HepG2 (cell line): ENCODE measurements around the gene ZNF485. TPM values are rescaled to one million over a fixed set of nuclear protein-coding genes. Genes with fewer than 3 reads are reported as not detected.

Experiments used
- AHR ChIP-seq: IDR thresholded peaks from 2 replicates; pipeline ENCODE4 v1.6.1; 2018; ENCODE audit warnings: missing genetic modification reagents, missing compliant biosample characterization
- DPF2 ChIP-seq: sonication (generic); formaldehyde crosslinking; IDR thresholded peaks from 2 replicates; pipeline ENCODE4 v1.4.0; 2020; ENCODE audit warnings: mild to moderate bottlenecking, low read depth, missing genetic modification reagents, borderline replicate concordance
- ESRRA ChIP-seq: sonication (generic); formaldehyde crosslinking; IDR thresholded peaks from 2 replicates; pipeline ENCODE4 v1.5.1; 2020; ENCODE audit warnings: mild to moderate bottlenecking, low read depth, missing genetic modification reagents
- FOXM1 ChIP-seq: sonication (generic); formaldehyde crosslinking; IDR thresholded peaks from 2 replicates; pipeline ENCODE4 v1.5.0; 2020; ENCODE audit warnings: missing genetic modification reagents
- IRF2 ChIP-seq: IDR thresholded peaks from 2 replicates; pipeline ENCODE4 v1.6.1; 2018; ENCODE audit warnings: missing genetic modification reagents, missing compliant biosample characterization
- JUN ChIP-seq: sonication (generic); formaldehyde crosslinking; IDR thresholded peaks from 2 replicates; pipeline ENCODE4 v1.4.0; 2020; ENCODE audit warnings: mild to moderate bottlenecking, missing genetic modification reagents
- KAT7 ChIP-seq: IDR thresholded peaks from 2 replicates; pipeline ENCODE4 v1.6.1; 2018; ENCODE audit warnings: borderline replicate concordance, missing compliant biosample characterization
- NFIC ChIP-seq: IDR thresholded peaks from 2 replicates; pipeline ENCODE4 v1.6.1; 2012; ENCODE audit warnings: mild to moderate bottlenecking, low read length, inconsistent platforms
- SATB2 ChIP-seq: sonication (generic); formaldehyde crosslinking; IDR thresholded peaks from 2 replicates; pipeline ENCODE4 v1.5.0; 2020; ENCODE audit warnings: missing genetic modification reagents
- TAF15 ChIP-seq: fragments of 200-400 bp; formaldehyde crosslinking; IDR thresholded peaks from one replicate; pipeline ENCODE4 v1.6.1; 2018; ENCODE audit warnings: mild to moderate bottlenecking, low read depth, low read length; ENCODE audit not compliant: poor library complexity, severe bottlenecking
- ZBTB21 ChIP-seq: sonication (generic); formaldehyde crosslinking; IDR thresholded peaks from 2 replicates; pipeline ENCODE4 v1.4.0; 2020; ENCODE audit warnings: missing genetic modification reagents
- ZNF614 ChIP-seq: IDR thresholded peaks from 2 replicates; pipeline ENCODE4 v1.6.1; 2018; ENCODE audit warnings: missing biosample characterization, missing genetic modification reagents, inconsistent platforms, borderline replicate concordance
- ZNF7 ChIP-seq: IDR thresholded peaks from 2 replicates; pipeline ENCODE4 v1.6.1; 2016; ENCODE audit warnings: missing biosample characterization, missing genetic modification reagents
- ZNF790 ChIP-seq: sonication (generic); formaldehyde crosslinking; IDR thresholded peaks from 2 replicates; pipeline ENCODE4 v1.8.0; 2022; ENCODE audit warnings: missing genetic modification reagents, mild to moderate bottlenecking, borderline replicate concordance
- ZSCAN12 ChIP-seq: sonication (generic); formaldehyde crosslinking; IDR thresholded peaks from 2 replicates; pipeline ENCODE4 v1.9.0; 2021; ENCODE audit warnings: mild to moderate bottlenecking, missing genetic modification reagents
- polyA plus RNA-seq, 8 experiments: library from polyadenylated mRNA; depleted of rRNA in 3 of 8; stranded (reverse) in 7 of 8; unstranded in 1 of 8; fragments of >200 nt; fragmentation: Illumina TruSeq in 4 of 8; extraction: Trizol in 4 of 8; gene quantifications; 2 replicates each; pipeline versions ENCODE4 v1.2.1 to v1.2.3, GENCODE V29; 2011 to 2016; ENCODE audit warnings: low read depth in 4 of 8, missing spikeins in 1 of 8, mixed read lengths in 1 of 8; ENCODE audit not compliant: insufficient read depth in 1 of 8
- total RNA-seq, 5 experiments: library from RNA; depleted of rRNA; stranded (reverse); fragments of >200 nt; fragmentation: Illumina TruSeq; extraction: Trizol; gene quantifications; 2 replicates each; pipeline ENCODE4 v1.2.3, GENCODE V29; 2016; ENCODE audit warnings: low read depth in 1 of 5
- TF ChIP-seq, protein P1 (sequence below): sonication (generic); formaldehyde crosslinking; IDR thresholded peaks from 2 replicates; pipeline ENCODE4 v1.4.0; 2020; ENCODE audit warnings: mild to moderate bottlenecking, low read depth, missing genetic modification reagents
- TF ChIP-seq, protein P2 (sequence below): sonication (generic); formaldehyde crosslinking; IDR thresholded peaks from 2 replicates; pipeline ENCODE4 v1.5.0; 2020; ENCODE audit warnings: missing genetic modification reagents
- TF ChIP-seq, protein P3 (sequence below): IDR thresholded peaks from 2 replicates; pipeline ENCODE4 v1.6.1; 2016; ENCODE audit warnings: mild to moderate bottlenecking
- TF ChIP-seq, protein P4 (sequence below): sonication (generic); formaldehyde crosslinking; IDR thresholded peaks from 2 replicates; pipeline ENCODE4 v1.4.0; 2020; ENCODE audit warnings: mild to moderate bottlenecking, missing genetic modification reagents
- TF ChIP-seq, protein P5 (sequence below): sonication (generic); formaldehyde crosslinking; IDR thresholded peaks from 2 replicates; pipeline ENCODE4 v1.8.1; 2023; ENCODE audit warnings: mild to moderate bottlenecking, missing genetic modification reagents
- TF ChIP-seq, protein P6 (sequence below): sonication (generic); formaldehyde crosslinking; IDR thresholded peaks from 2 replicates; pipeline ENCODE4 v1.4.0; 2020; ENCODE audit warnings: mild to moderate bottlenecking, missing genetic modification reagents

Gene ZNF485
- total and polyA plus RNA-seq, 2 of the 13 experiments (the other 11 are each of a cell fraction or from before 2014, with no cell fraction given) = 1.4 to 3.3 TPM

DNA sequence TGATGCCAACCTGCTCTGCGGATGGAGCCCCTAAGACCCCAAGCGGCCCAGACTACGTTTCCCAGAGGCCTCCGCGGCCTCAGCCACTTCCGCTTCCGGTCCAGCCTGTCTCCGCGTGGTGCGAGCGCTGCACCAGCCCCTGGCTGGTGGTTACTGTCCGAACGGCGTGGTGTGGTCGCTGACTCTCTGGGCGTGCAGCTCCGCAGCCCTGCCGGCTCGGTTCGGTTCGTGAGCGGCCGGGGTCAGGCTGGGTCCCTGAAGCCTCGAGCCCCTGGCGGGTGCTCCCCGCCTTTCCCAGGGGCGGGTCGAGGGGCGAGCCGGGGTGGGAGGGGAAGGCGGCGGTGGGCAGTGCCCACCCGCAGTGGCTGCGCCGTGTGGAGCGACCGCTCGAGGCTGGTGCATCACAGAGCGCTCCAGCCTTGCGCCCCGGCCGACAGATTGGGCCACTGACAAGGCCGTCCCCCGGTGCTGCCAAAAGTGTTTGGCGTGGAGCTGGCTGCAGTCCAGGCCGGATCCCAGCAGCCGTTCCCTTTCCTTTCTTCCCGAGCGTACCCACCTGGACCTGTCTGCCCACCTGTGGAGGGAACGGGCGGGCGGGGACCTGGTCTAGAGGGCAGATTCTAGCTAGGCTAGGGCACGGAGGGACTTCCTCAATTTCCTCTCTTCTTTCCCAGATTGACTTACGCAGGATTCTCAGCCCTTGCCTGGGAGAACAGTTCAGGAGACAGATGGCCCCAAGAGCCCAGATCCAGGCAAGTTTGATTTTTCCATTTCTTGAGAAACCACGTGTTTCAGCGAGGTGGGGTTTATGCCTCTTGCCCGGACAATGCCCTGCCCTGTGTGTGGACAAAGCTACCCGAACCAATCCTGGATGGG, at the start of gene ZNF485 (continued):
- 0 out of 2 replicates have a peak, but pooled peaks have one; percentile 56 for TF ChIP-seq ZNF790 (CRISPR knock-in tag)
- TF ChIP-seq ZNF7 (CRISPR knock-in tag) = no peak
- TF ChIP-seq ZNF614 (CRISPR knock-in tag) = peak; percentile 42; the same call in 1 of the 2 replicates
- no peak for TF ChIP-seq ESRRA (CRISPR knock-in tag)
- TF ChIP-seq DPF2 = no peak
- TF ChIP-seq, protein P1, sequence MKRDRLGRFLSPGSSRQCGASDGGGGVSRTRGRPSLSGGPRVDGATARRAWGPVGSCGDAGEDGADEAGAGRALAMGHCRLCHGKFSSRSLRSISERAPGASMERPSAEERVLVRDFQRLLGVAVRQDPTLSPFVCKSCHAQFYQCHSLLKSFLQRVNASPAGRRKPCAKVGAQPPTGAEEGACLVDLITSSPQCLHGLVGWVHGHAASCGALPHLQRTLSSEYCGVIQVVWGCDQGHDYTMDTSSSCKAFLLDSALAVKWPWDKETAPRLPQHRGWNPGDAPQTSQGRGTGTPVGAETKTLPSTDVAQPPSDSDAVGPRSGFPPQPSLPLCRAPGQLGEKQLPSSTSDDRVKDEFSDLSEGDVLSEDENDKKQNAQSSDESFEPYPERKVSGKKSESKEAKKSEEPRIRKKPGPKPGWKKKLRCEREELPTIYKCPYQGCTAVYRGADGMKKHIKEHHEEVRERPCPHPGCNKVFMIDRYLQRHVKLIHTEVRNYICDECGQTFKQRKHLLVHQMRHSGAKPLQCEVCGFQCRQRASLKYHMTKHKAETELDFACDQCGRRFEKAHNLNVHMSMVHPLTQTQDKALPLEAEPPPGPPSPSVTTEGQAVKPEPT (CRISPR knock-in tag) = no peak
- no peak for TF ChIP-seq NFIC
- no peak for TF ChIP-seq IRF2
- TF ChIP-seq, protein P2, sequence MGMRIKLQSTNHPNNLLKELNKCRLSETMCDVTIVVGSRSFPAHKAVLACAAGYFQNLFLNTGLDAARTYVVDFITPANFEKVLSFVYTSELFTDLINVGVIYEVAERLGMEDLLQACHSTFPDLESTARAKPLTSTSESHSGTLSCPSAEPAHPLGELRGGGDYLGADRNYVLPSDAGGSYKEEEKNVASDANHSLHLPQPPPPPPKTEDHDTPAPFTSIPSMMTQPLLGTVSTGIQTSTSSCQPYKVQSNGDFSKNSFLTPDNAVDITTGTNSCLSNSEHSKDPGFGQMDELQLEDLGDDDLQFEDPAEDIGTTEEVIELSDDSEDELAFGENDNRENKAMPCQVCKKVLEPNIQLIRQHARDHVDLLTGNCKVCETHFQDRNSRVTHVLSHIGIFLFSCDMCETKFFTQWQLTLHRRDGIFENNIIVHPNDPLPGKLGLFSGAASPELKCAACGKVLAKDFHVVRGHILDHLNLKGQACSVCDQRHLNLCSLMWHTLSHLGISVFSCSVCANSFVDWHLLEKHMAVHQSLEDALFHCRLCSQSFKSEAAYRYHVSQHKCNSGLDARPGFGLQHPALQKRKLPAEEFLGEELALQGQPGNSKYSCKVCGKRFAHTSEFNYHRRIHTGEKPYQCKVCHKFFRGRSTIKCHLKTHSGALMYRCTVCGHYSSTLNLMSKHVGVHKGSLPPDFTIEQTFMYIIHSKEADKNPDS (CRISPR knock-in tag) = no peak
- TF ChIP-seq ZSCAN12 = no peak
- TF ChIP-seq, protein P3, sequence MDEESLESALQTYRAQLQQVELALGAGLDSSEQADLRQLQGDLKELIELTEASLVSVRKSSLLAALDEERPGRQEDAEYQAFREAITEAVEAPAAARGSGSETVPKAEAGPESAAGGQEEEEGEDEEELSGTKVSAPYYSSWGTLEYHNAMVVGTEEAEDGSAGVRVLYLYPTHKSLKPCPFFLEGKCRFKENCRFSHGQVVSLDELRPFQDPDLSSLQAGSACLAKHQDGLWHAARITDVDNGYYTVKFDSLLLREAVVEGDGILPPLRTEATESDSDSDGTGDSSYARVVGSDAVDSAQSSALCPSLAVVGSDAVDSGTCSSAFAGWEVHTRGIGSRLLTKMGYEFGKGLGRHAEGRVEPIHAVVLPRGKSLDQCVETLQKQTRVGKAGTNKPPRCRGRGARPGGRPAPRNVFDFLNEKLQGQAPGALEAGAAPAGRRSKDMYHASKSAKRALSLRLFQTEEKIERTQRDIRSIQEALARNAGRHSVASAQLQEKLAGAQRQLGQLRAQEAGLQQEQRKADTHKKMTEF (CRISPR knock-in tag) = no peak; the same call in 1 of the 2 replicates
- TF ChIP-seq, protein P4, sequence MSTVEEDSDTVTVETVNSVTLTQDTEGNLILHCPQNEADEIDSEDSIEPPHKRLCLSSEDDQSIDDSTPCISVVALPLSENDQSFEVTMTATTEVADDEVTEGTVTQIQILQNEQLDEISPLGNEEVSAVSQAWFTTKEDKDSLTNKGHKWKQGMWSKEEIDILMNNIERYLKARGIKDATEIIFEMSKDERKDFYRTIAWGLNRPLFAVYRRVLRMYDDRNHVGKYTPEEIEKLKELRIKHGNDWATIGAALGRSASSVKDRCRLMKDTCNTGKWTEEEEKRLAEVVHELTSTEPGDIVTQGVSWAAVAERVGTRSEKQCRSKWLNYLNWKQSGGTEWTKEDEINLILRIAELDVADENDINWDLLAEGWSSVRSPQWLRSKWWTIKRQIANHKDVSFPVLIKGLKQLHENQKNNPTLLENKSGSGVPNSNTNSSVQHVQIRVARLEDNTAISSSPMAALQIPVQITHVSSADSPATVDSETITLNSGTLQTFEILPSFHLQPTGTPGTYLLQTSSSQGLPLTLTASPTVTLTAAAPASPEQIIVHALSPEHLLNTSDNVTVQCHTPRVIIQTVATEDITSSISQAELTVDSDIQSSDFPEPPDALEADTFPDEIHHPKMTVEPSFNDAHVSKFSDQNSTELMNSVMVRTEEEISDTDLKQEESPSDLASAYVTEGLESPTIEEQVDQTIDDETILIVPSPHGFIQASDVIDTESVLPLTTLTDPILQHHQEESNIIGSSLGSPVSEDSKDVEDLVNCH (CRISPR knock-in tag) = no peak
- no peak for TF ChIP-seq KAT7
- TF ChIP-seq, protein P5, sequence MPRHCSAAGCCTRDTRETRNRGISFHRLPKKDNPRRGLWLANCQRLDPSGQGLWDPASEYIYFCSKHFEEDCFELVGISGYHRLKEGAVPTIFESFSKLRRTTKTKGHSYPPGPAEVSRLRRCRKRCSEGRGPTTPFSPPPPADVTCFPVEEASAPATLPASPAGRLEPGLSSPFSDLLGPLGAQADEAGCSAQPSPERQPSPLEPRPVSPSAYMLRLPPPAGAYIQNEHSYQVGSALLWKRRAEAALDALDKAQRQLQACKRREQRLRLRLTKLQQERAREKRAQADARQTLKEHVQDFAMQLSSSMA (CRISPR knock-in tag) = no peak
- no peak for TF ChIP-seq ZBTB21
- TF ChIP-seq, protein P6, sequence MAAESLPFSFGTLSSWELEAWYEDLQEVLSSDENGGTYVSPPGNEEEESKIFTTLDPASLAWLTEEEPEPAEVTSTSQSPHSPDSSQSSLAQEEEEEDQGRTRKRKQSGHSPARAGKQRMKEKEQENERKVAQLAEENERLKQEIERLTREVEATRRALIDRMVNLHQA (CRISPR knock-in tag) = no peak
- no peak for TF ChIP-seq SATB2 (CRISPR knock-in tag)
- TF ChIP-seq JUN (CRISPR knock-in tag) = no peak
- no peak for TF ChIP-seq FOXM1 (CRISPR knock-in tag)
- TF ChIP-seq AHR = no peak
- no peak for TF ChIP-seq TAF15
